GM12878 (cell line): Measurements from ENCODE around the gene PITPNM1. TPM values are rescaled to one million over a fixed set of nuclear protein-coding genes. Genes with fewer than 3 reads are reported as not detected.

Experiments
- ATAC-seq: fragments of 200-7000 bp; cut with Tn5 transposase; 3 replicates; pipeline ENCODE4 v1.9.1; 2020; ENCODE audit warnings: mild to moderate bottlenecking, moderate library complexity
- BruUV-seq: library from RNA; stranded (reverse); fragments of 400-500 nt; replicated peaks from 2 replicates; lab custom pipeline; 2021; lab: Mats Ljungman, UMichigan
- CTCF ChIA-PET: fragments of 300-600 bp; sonication (Branson Sonifier 250); formaldehyde crosslinking; extraction: SDS; loops from one replicate; lab custom pipeline; 2021; ENCODE audit warnings: inconsistent platforms; lab: Yijun Ruan, JAX
- POLR2A ChIA-PET: fragments of 350-600 bp; formaldehyde crosslinking; extraction: SDS; loops from one replicate; lab custom pipeline; 2021; ENCODE audit warnings: inconsistent platforms; lab: Charles Lee
- RAD21 ChIA-PET: fragments of 300-600 bp; sonication (Branson Sonifier 250); formaldehyde crosslinking; loops from one replicate; lab custom pipeline; 2023; ENCODE audit warnings: antibody characterized with exemption; ENCODE audit not compliant: unreplicated experiment; lab: Charles Lee
- SMC1A ChIA-PET: fragments of 300-600 bp; sonication (Branson Sonifier 250); formaldehyde crosslinking; loops from one replicate; lab custom pipeline; 2023; ENCODE audit not compliant: unreplicated experiment, uncharacterized antibody; lab: Charles Lee
- DNase-seq: peaks from one replicate; pipeline ENCODE4 v3.0.0-alpha.2; 2011; ENCODE audit warnings: low read depth, low spot score
- FAIRE-seq: peaks from 3 replicates; lab custom pipeline; 2011; peaks lifted over from hg19 to GRCh38; lab: Jason Lieb, UNC
- H2AFZ ChIP-seq: 2 replicates; pipeline ENCODE4 v1.6.0; 2011; ENCODE audit warnings: low read depth, low read length, control low read depth; ENCODE audit not compliant: control insufficient read depth
- H3K27ac ChIP-seq: 2 replicates; pipeline ENCODE4 v1.5.1; 2011; ENCODE audit warnings: control low read depth; ENCODE audit not compliant: control insufficient read depth, insufficient read depth
- H3K27me3 ChIP-seq, 2 experiments: replicated peaks in 1 of 2; 2 replicates each; pipeline versions ENCODE4 v1.6.0 to v1.6.1; 2011; ENCODE audit warnings: low read length in 1 of 2; ENCODE audit not compliant: control insufficient read depth in 2 of 2, insufficient read depth in 2 of 2
- H3K36me3 ChIP-seq, 2 experiments: 2 replicates each; pipeline ENCODE4 v1.5.1; 2011; ENCODE audit warnings: low read length in 1 of 2; ENCODE audit not compliant: control insufficient read depth in 2 of 2, insufficient read depth in 2 of 2
- H3K4me1 ChIP-seq: 2 replicates; pipeline ENCODE4 v1.6.1; 2011; ENCODE audit warnings: mild to moderate bottlenecking, low read length, moderate library complexity, mixed read lengths; ENCODE audit not compliant: control insufficient read depth, insufficient read depth
- H3K4me2 ChIP-seq: 2 replicates; pipeline ENCODE4 v1.6.0; 2011; ENCODE audit warnings: control low read depth; ENCODE audit not compliant: control insufficient read depth, insufficient read depth
- H3K4me3 ChIP-seq: fragments of 200-600 bp; sonication (generic); 2 replicates; pipeline ENCODE4 v1.5.1; 2016
- H3K79me2 ChIP-seq: 2 replicates; pipeline ENCODE4 v1.6.0; 2011; ENCODE audit warnings: low read length; ENCODE audit not compliant: control insufficient read depth, insufficient read depth
- H3K9ac ChIP-seq: 2 replicates; pipeline ENCODE4 v1.8.0; 2011; ENCODE audit warnings: low read length, control low read depth, mixed read lengths; ENCODE audit not compliant: control insufficient read depth, insufficient read depth
- H3K9me3 ChIP-seq: replicated peaks from 3 replicates; pipeline ENCODE4 v1.5.1; 2011; ENCODE audit warnings: mild to moderate bottlenecking, low read length; ENCODE audit not compliant: control insufficient read depth, insufficient read depth
- H4K20me1 ChIP-seq: 2 replicates; pipeline ENCODE4 v1.6.0; 2011; ENCODE audit not compliant: control insufficient read depth, insufficient read depth
- ATF3 ChIP-seq: IDR thresholded peaks from 2 replicates; pipeline ENCODE4 v1.6.1; 2011; ENCODE audit warnings: low read depth, mild to moderate bottlenecking, low read length, moderate library complexity, borderline replicate concordance; ENCODE audit errors: extremely low read depth
- CUX1 ChIP-seq: IDR thresholded peaks from 2 replicates; pipeline ENCODE4 v1.6.1; 2012; ENCODE audit warnings: improper control_type of control experiment, low read depth, low read length; ENCODE audit not compliant: insufficient replicate concordance
- MTA3 ChIP-seq: IDR thresholded peaks from 2 replicates; pipeline ENCODE4 v1.6.1; 2012; ENCODE audit warnings: low read length, inconsistent platforms, borderline replicate concordance
- MYB ChIP-seq: fragments of 150-350 bp; IDR thresholded peaks from 2 replicates; pipeline ENCODE4 v1.6.1; 2014; ENCODE audit warnings: mild to moderate bottlenecking, low read depth, low read length, borderline replicate concordance
- RUNX3 ChIP-seq: IDR thresholded peaks from 2 replicates; pipeline ENCODE4 v1.6.1; 2012; ENCODE audit warnings: low read length, inconsistent platforms
- SP1 ChIP-seq: IDR thresholded peaks from one replicate; pipeline ENCODE4 v1.6.1; 2011; ENCODE audit warnings: low read depth, low read length
- WGBS: methylation state at CpG from one replicate; pipeline ENCODE4 v1.1.6; 2016; ENCODE audit warnings: low lambda C conversion rate; ENCODE audit not compliant: insufficient replicate concordance, insufficient coverage; ENCODE audit errors: missing lambda C conversion rate; 5-methylcytosine and 5-hydroxymethylcytosine counted together
- in situ Hi-C: fragments of 300-500 bp; cut with MboI; formaldehyde crosslinking; loops from 9 replicates; pipeline ENCODE4 v1.14.3; 2018; ENCODE audit warnings: mixed read lengths
- intact Hi-C: fragments of 100-400 bp; cut with micrococcal nuclease; formaldehyde crosslinking; loops from one replicate; pipeline ENCODE4 v1.14.2; 2022; ENCODE audit not compliant: unreplicated experiment
- polyA plus RNA-seq, 11 experiments: library from polyadenylated mRNA; depleted of rRNA in 4 of 11; unstranded in 6 of 11; stranded (reverse) in 5 of 11; fragments of >200 nt; fragmentation: Nextera tagmentation in 4 of 11; fragmentation: Illumina TruSeq in 1 of 11; extraction: Ambion mirVana in 4 of 11; extraction: Trizol in 1 of 11; gene quantifications; 1 replicate in 1 of 11; 2 replicates in 10 of 11; pipeline versions ENCODE4 v1.2.1 to v1.2.3, GENCODE V29; 2011 to 2016; ENCODE audit warnings: inconsistent platforms in 2 of 11, missing spikeins in 2 of 11, low read depth in 1 of 11
- total RNA-seq, 4 experiments: library from RNA; depleted of rRNA in 3 of 4; stranded (reverse); fragments of >200 nt in 3 of 4; fragmentation: Illumina TruSeq in 1 of 4; extraction: Trizol in 1 of 4; gene quantifications; 2 replicates each; pipeline versions ENCODE4 v1.2.1 to v1.2.3, GENCODE V29; 2013 to 2021

PITPNM1 gene
- total and polyA plus RNA-seq, 10 of the 15 experiments (the other 5 are each of a cell fraction or from before 2014, with no cell fraction given) = 0.11 to 56.8 (median 16.5) TPM

GRCh38 chr11:67523556-67524479, 18.7 kb upstream of the PITPNM1 start:
- intact Hi-C loops = no loop called here
- SMC1A ChIA-PET = no interaction called here

More at GRCh38 chr11:67523556-67524479, 18.7 kb upstream of the PITPNM1 start:
- no peak overlapping the region for H2AFZ ChIP-seq
- FAIRE-seq = no peak
- TF ChIP-seq RUNX3 = no peak
- no peak for TF ChIP-seq ATF3
- TF ChIP-seq MYB = no peak
- TF ChIP-seq CUX1 = no peak
- no peak for TF ChIP-seq MTA3
- no peak for TF ChIP-seq SP1
- TF ChIP-seq, all 136 proteins: peak for 0
- Histone ChIP-seq H3K27me3 (no peaks in the 10 kb centered on the region), H3K9me3 (no peaks in the 10 kb centered on the region), H3K4me1 (no peaks in the 10 kb centered on the region), H3K36me3 (no peaks in the 10 kb centered on the region), H3K4me2 (no peak overlapping the region), H3K9ac (no peak overlapping the region), H3K79me2 (no peaks in the 10 kb centered on the region), H3K4me3 (no peak overlapping the region), H3K27ac (no peak overlapping the region), H4K20me1 (no peaks in the 10 kb centered on the region)
- ATAC-seq = no peak
- ChIA-PET POLR2A (no interaction called here), CTCF (no interaction called here), RAD21 (no interaction called here)
- DNase-seq = no peak
- in situ Hi-C loops = no loop called here
- BruUV-seq = no TSS peak
- 32% methylated on average over 25 of the region's 25 CpGs for WGBS
